ENCODE data around the gene SH3BP5. TPM values are rescaled to one million over a fixed set of nuclear protein-coding genes. Genes with fewer than 3 reads are reported as not detected.

SH3BP5 gene
- total and polyA plus RNA-seq, 4 donors: 50.3 to 76.6 (median 67.3) TPM

- peak; percentile 75 for ATAC-seq (ENCODE audit: insufficient read depth, low FRiP score)
Measured at GRCh38 chr3:15310491-15311370, 21.7 kb downstream of the SH3BP5 start.

GRCh38 chr3:15309662-15310335 lies 22.6 kb downstream of the SH3BP5 start:
- Histone ChIP-seq H3K9ac (ENCODE audit: insufficient read depth in 1 of 2, low read length in 2 of 2) (no peak overlapping the region), H3K4me3 (no peak overlapping the region), H3K36me3 (ENCODE audit: control insufficient read depth in 4 of 4, insufficient read depth in 4 of 4, low read length in 4 of 4) (no peaks in the 10 kb centered on the region), H3K27ac (ENCODE audit: low read depth in 1 of 2, low read length in 1 of 2) (peak overlapping the region in 1 of 2 donors; percentile 75), H3K4me1 (ENCODE audit: control insufficient read depth in 5 of 5, insufficient read depth in 5 of 5, low read length in 5 of 5) (peaks cover 0 to 23% (median 7%) of the 10 kb centered on the region in 5 donors), H3K27me3 (ENCODE audit: control insufficient read depth in 3 of 3, insufficient read depth in 3 of 3, low read length in 2 of 3) (no peaks in the 10 kb centered on the region), H3K9me3 (ENCODE audit: control insufficient read depth in 4 of 4, insufficient read depth in 3 of 4, low read length in 3 of 4) (no peaks in the 10 kb centered on the region)
- no peak for TF ChIP-seq CTCF (IDR thresholded peaks at IDR 0.05; ENCODE audit: control extremely low read depth, extremely low read depth)
- 59 to 71% methylated on average over 6 of the region's 6 CpGs for WGBS, 2 donors
- DNase-seq (no peak), ATAC-seq (ENCODE audit: insufficient read depth, low FRiP score) (no peak)

More at GRCh38 chr3:15310491-15311370, 21.7 kb downstream of the SH3BP5 start:
- peak in 2 of 3 donors; percentile 31 to 63 for DNase-seq
- no peaks in the 10 kb centered on the region for H3K27me3 ChIP-seq (ENCODE audit: control insufficient read depth in 3 of 3, insufficient read depth in 3 of 3, low read length in 2 of 3)
- TF ChIP-seq CTCF (IDR thresholded peaks at IDR 0.05; ENCODE audit: control extremely low read depth, extremely low read depth): no peak
- H3K9me3 ChIP-seq (ENCODE audit: control insufficient read depth in 4 of 4, insufficient read depth in 3 of 4, low read length in 3 of 4): no peaks in the 10 kb centered on the region
- H3K4me3 ChIP-seq: no peak overlapping the region
- H3K4me1 ChIP-seq (ENCODE audit: control insufficient read depth in 5 of 5, insufficient read depth in 5 of 5, low read length in 5 of 5): peaks cover 0 to 24% (median 7%) of the 10 kb centered on the region in 5 donors
- peak overlapping the region in 1 of 2 donors; percentile 32 for H3K9ac ChIP-seq (ENCODE audit: insufficient read depth in 1 of 2, low read length in 2 of 2)
- H3K36me3 ChIP-seq (ENCODE audit: control insufficient read depth in 4 of 4, insufficient read depth in 4 of 4, low read length in 4 of 4): no peaks in the 10 kb centered on the region
- WGBS, 2 donors: 60 to 79% methylated on average over 6 of the region's 6 CpGs
- peak overlapping the region in 1 of 2 donors; percentile 84 for H3K27ac ChIP-seq (ENCODE audit: low read depth in 1 of 2, low read length in 1 of 2)

GRCh38 chr3:15307580-15307979 lies 24.8 kb downstream of the SH3BP5 start:
- ATAC-seq (ENCODE audit: insufficient read depth, low FRiP score): no peak
- H3K4me1 ChIP-seq (ENCODE audit: control insufficient read depth in 5 of 5, insufficient read depth in 5 of 5, low read length in 5 of 5): peaks cover 0 to 17% (median 7%) of the 10 kb centered on the region in 5 donors
- H3K4me3 ChIP-seq: no peak overlapping the region
- H3K36me3 ChIP-seq (ENCODE audit: control insufficient read depth in 4 of 4, insufficient read depth in 4 of 4, low read length in 4 of 4): peaks cover 0 to 12% (median 0%) of the 10 kb centered on the region in 4 donors
- whole genome bisulfite sequencing, 2 donors: 96 to 97% methylated on average over 11 of the region's 11 CpGs
- H3K9me3 ChIP-seq (ENCODE audit: control insufficient read depth in 4 of 4, insufficient read depth in 3 of 4, low read length in 3 of 4): no peaks in the 10 kb centered on the region
- DNase-seq: no peak
- no peak for TF ChIP-seq CTCF (IDR thresholded peaks at IDR 0.05; ENCODE audit: control extremely low read depth, extremely low read depth)
- no peaks in the 10 kb centered on the region for H3K27me3 ChIP-seq (ENCODE audit: control insufficient read depth in 3 of 3, insufficient read depth in 3 of 3, low read length in 2 of 3)
- no peak overlapping the region for H3K27ac ChIP-seq (ENCODE audit: low read depth in 1 of 2, low read length in 1 of 2)
- no peak overlapping the region for H3K9ac ChIP-seq (ENCODE audit: insufficient read depth in 1 of 2, low read length in 2 of 2)
